ENCODE measurements around the gene PEPD. TPM values are rescaled to one million over a fixed set of nuclear protein-coding genes. Genes with fewer than 3 reads are reported as not detected.
"Not testable (repeated sequence)": the region's sequence is repeated elsewhere in the genome, so short reads cannot be mapped to it uniquely, and the experiment has no call there.

PEPD gene
- total RNA-seq, 4 donors from 2014 or later, result 58.9 to 81.0 (median 70.7) TPM

GRCh38 chr19:33497131-33497777 lies 24.3 kb downstream of the PEPD start:
- TF ChIP-seq CTCF (IDR thresholded peaks at IDR 0.05) (no peak), POLR2A (IDR thresholded peaks at IDR 0.05) (no peak)
- no peak for DNase-seq (ENCODE audit: low spot score in 2 of 2)
- WGBS, 2 donors, result 90% methylated on average over 13 to 15 of the region's 15 CpGs
- intact Hi-C loops (cut with DNase I; ENCODE audit: low total_unique reads), result no loop called here
- no peak overlapping the region for H3K4me3 ChIP-seq (ENCODE audit: low read depth, poor library complexity, severe bottlenecking)

GRCh38 chr19:33496038-33496895 lies 25.3 kb downstream of the PEPD start:
- WGBS, 2 donors, result 91 to 92% methylated on average over 29 of the region's 29 CpGs
- DNase-seq (ENCODE audit: low spot score in 2 of 2), result no peak
- intact Hi-C loops (cut with DNase I; ENCODE audit: low total_unique reads), result no loop called here
- TF ChIP-seq POLR2A (IDR thresholded peaks at IDR 0.05) (no peak), CTCF (IDR thresholded peaks at IDR 0.05) (no peak)
- H3K4me3 ChIP-seq (ENCODE audit: low read depth, poor library complexity, severe bottlenecking), result no peak overlapping the region

- 85 to 91% methylated on average over 14 of the region's 14 CpGs for WGBS, 2 donors
- intact Hi-C loops (cut with DNase I; ENCODE audit: low total_unique reads), result no loop called here
- no peak for DNase-seq (ENCODE audit: low spot score in 2 of 2)
- no peak overlapping the region for H3K4me3 ChIP-seq (ENCODE audit: low read depth, poor library complexity, severe bottlenecking)
- no peak for TF ChIP-seq POLR2A (IDR thresholded peaks at IDR 0.05)
- TF ChIP-seq CTCF (IDR thresholded peaks at IDR 0.05), result no peak
Observed at GRCh38 chr19:33493401-33494275, 28.0 kb downstream of the PEPD start.

GRCh38 chr19:33492951-33493350 lies 28.6 kb downstream of the PEPD start:
- no peak overlapping the region for H3K4me3 ChIP-seq (ENCODE audit: low read depth, poor library complexity, severe bottlenecking)
- TF ChIP-seq POLR2A (IDR thresholded peaks at IDR 0.05) (no peak), CTCF (IDR thresholded peaks at IDR 0.05) (no peak)
- intact Hi-C loops (cut with DNase I; ENCODE audit: low total_unique reads), result no loop called here
- DNase-seq (ENCODE audit: low spot score in 2 of 2), result no peak
- 84 to 89% methylated on average over 8 of the region's 8 CpGs for WGBS, 2 donors

- no peak for DNase-seq (ENCODE audit: low spot score in 2 of 2)
- intact Hi-C loops (cut with DNase I; ENCODE audit: low total_unique reads), result no loop called here
- no peak for TF ChIP-seq CTCF (IDR thresholded peaks at IDR 0.05)
- TF ChIP-seq POLR2A (IDR thresholded peaks at IDR 0.05), result no peak
- no peak overlapping the region for H3K4me3 ChIP-seq (ENCODE audit: low read depth, poor library complexity, severe bottlenecking)
- WGBS, 2 donors, result 93 to 98% methylated on average over 7 of the region's 7 CpGs
Observed at GRCh38 chr19:33492090-33492489, 29.5 kb downstream of the PEPD start.

- intact Hi-C loops (cut with DNase I; ENCODE audit: low total_unique reads); H3K4me3 ChIP-seq (ENCODE audit: low read depth, poor library complexity, severe bottlenecking): not testable (repeated sequence)
- 91 to 94% methylated on average over 8 of the region's 8 CpGs for WGBS, 2 donors
- peak in 1 of 2 donors; percentile 53 for DNase-seq (ENCODE audit: low spot score in 2 of 2)
Observed at GRCh38 chr19:33490596-33490995, 31.0 kb downstream of the PEPD start.
